HCT116 (cell line): Measurements from ENCODE around the gene ASIP. TPM values are rescaled to one million over a fixed set of nuclear protein-coding genes. Genes with fewer than 3 reads are reported as not detected.
A peak's percentile ranks its signal among the peaks of the same experiment; 100 is the strongest.

ENCODE experiments used
- ATAC-seq: fragments of 200-7000 bp; cut with Tn5 transposase; 2 replicates; pipeline ENCODE4 v1.9.1; 2020; ENCODE audit warnings: mild to moderate bottlenecking, moderate library complexity
- BruUV-seq: library from RNA; stranded (reverse); fragments of 400-500 nt; replicated peaks from 2 replicates; lab custom pipeline; 2021; lab: Mats Ljungman, UMichigan
- CTCF ChIA-PET: fragments of 300-600 bp; sonication (Branson Sonifier 250); formaldehyde crosslinking; loops from one replicate; lab custom pipeline; 2021; ENCODE audit warnings: antibody characterized with exemption; lab: Charles Lee
- POLR2A ChIA-PET: fragments of 300-600, 350-600 bp; sonication (Branson Sonifier 250); formaldehyde crosslinking; loops from one replicate; lab custom pipeline; 2021; ENCODE audit warnings: antibody characterized with exemption; lab: Charles Lee
- RAD21 ChIA-PET, 2 experiments: fragments of 300-600 bp; sonication (Branson Sonifier 250); formaldehyde crosslinking; loops; one replicate each; lab custom pipeline; 2023; ENCODE audit warnings: low total read pairs in 2 of 2; ENCODE audit not compliant: uncharacterized antibody in 2 of 2, unreplicated experiment in 2 of 2, low non-redundant PET in 1 of 2; lab: Charles Lee
- DNase-seq: peaks from one replicate; pipeline ENCODE4 v3.0.0-alpha.2; 2010; ENCODE audit warnings: low read depth, low spot score
- H2AFZ ChIP-seq: fragments of 200-600 bp; shearing (Covaris generic), sonication (generic); 2 replicates; pipeline ENCODE4 v1.6.1; 2017; ENCODE audit warnings: low read depth, mixed run types, mixed read lengths, antibody characterized with exemption, low read length; ENCODE audit not compliant: poor library complexity, severe bottlenecking
- H3K27ac ChIP-seq: 2 replicates; pipeline ENCODE4 v1.5.1; 2012; ENCODE audit warnings: low read depth, low read length
- H3K27me3 ChIP-seq: fragments of 200-600 bp; sonication (generic); 2 replicates; pipeline ENCODE4 v1.6.1; 2016; ENCODE audit warnings: mixed run types, low read length, mixed read lengths; ENCODE audit not compliant: insufficient read depth
- H3K36me3 ChIP-seq, 2 experiments: fragments of 200-500 bp in 1 of 2; fragments of 200-600 bp in 1 of 2; sonication (Bioruptor generic) in 1 of 2; sonication (generic) in 1 of 2; 2 replicates each; pipeline versions ENCODE4 v1.5.1 to v1.6.1; 2014 to 2016; ENCODE audit warnings: low read length in 2 of 2, inconsistent platforms in 1 of 2, mixed read lengths in 1 of 2, mixed run types in 1 of 2; ENCODE audit not compliant: insufficient read depth in 2 of 2, control insufficient read depth in 1 of 2
- H3K4me1 ChIP-seq, 2 experiments: fragments of 200-600 bp in 1 of 2; sonication (generic) in 1 of 2; 2 replicates each; pipeline versions ENCODE4 v1.5.1 to v1.6.1; 2012 to 2017; ENCODE audit warnings: low read length in 2 of 2, inconsistent platforms in 1 of 2, mild to moderate bottlenecking in 1 of 2, mixed read lengths in 1 of 2, mixed run types in 1 of 2, moderate library complexity in 1 of 2; ENCODE audit not compliant: insufficient read depth in 2 of 2, control insufficient read depth in 1 of 2
- H3K4me2 ChIP-seq: fragments of 200-600 bp; sonication (generic); 2 replicates; pipeline ENCODE4 v1.6.1; 2017; ENCODE audit warnings: mixed run types, low read length, mixed read lengths
- H3K4me3 ChIP-seq, 2 experiments: fragments of 200-600 bp in 1 of 2; sonication (generic) in 1 of 2; replicated peaks in 1 of 2; 2 replicates each; pipeline ENCODE4 v1.5.1; 2011 to 2016; ENCODE audit warnings: low read length in 2 of 2, control low read depth in 1 of 2, low read depth in 1 of 2, mild to moderate bottlenecking in 1 of 2, mixed read lengths in 1 of 2, mixed run types in 1 of 2
- H3K79me2 ChIP-seq: fragments of 200-600 bp; sonication (generic); 2 replicates; pipeline ENCODE4 v1.6.1; 2017; ENCODE audit warnings: mild to moderate bottlenecking, mixed run types, low read length, moderate library complexity, mixed read lengths; ENCODE audit not compliant: insufficient read depth
- H3K9ac ChIP-seq: fragments of 200-600 bp; sonication (generic); 2 replicates; pipeline ENCODE4 v1.6.1; 2016; ENCODE audit warnings: low read length, mixed read lengths
- H3K9me2 ChIP-seq: fragments of 200-600 bp; sonication (generic), shearing (Covaris generic); 2 replicates; pipeline ENCODE4 v1.6.1; 2017; ENCODE audit warnings: mixed run types, mild to moderate bottlenecking, moderate library complexity; ENCODE audit not compliant: insufficient read depth
- H3K9me3 ChIP-seq, 2 experiments: fragments of 200-500 bp in 1 of 2; fragments of 200-600 bp in 1 of 2; sonication (Bioruptor generic) in 1 of 2; sonication (generic) in 1 of 2; 2 replicates each; pipeline ENCODE4 v1.6.1; 2014 to 2017; ENCODE audit warnings: low read length in 2 of 2, mixed read lengths in 2 of 2, inconsistent platforms in 1 of 2, low read depth in 1 of 2, mild to moderate bottlenecking in 1 of 2, mixed run types in 1 of 2, moderate library complexity in 1 of 2; ENCODE audit not compliant: control insufficient read depth in 1 of 2, insufficient read depth in 1 of 2
- H4K20me1 ChIP-seq: fragments of 200-600 bp; sonication (generic), shearing (Covaris generic); 2 replicates; pipeline ENCODE4 v1.6.1; 2017; ENCODE audit warnings: mixed run types, mild to moderate bottlenecking, moderate library complexity; ENCODE audit not compliant: insufficient read depth
- CBX3 ChIP-seq: IDR thresholded peaks from 2 replicates; pipeline ENCODE4 v1.6.1; 2012; ENCODE audit warnings: low read depth
- CTCF ChIP-seq, 3 experiments: fragments of 200-600 bp in 1 of 3; sonication (generic) in 1 of 3; IDR thresholded peaks in 2 of 3; conservative IDR thresholded peaks in 1 of 3; 2 replicates each; pipeline ENCODE4 v1.5.1; 2012 to 2017; ENCODE audit warnings: low read depth in 2 of 3, low read length in 2 of 3, antibody characterized with exemption in 1 of 3, borderline replicate concordance in 1 of 3, control low read depth in 1 of 3, mild to moderate bottlenecking in 1 of 3, mixed read lengths in 1 of 3, mixed run types in 1 of 3, moderate library complexity in 1 of 3; ENCODE audit not compliant: insufficient read depth in 1 of 3
- EGR1 ChIP-seq: IDR thresholded peaks from 2 replicates; pipeline ENCODE4 v1.6.1; 2012; ENCODE audit warnings: low read depth
- EZH2 ChIP-seq: fragments of 200-600 bp; sonication (generic); IDR thresholded peaks from 2 replicates; pipeline ENCODE4 v1.6.1; 2017; ENCODE audit warnings: antibody characterized with exemption, mixed run types
- EZH2phosphoT487 ChIP-seq: fragments of 200-600 bp; IDR thresholded peaks from 2 replicates; pipeline ENCODE4 v1.6.1; 2018; ENCODE audit warnings: antibody characterized with exemption, borderline replicate concordance
- FOSL1 ChIP-seq: IDR thresholded peaks from 2 replicates; pipeline ENCODE4 v1.6.1; 2012; ENCODE audit warnings: low read depth
- MAX ChIP-seq: IDR thresholded peaks from 2 replicates; pipeline ENCODE4 v1.6.1; 2012
- POLR2A ChIP-seq: IDR thresholded peaks from 2 replicates; pipeline ENCODE4 v1.7.0; 2011; ENCODE audit warnings: borderline replicate concordance; ENCODE audit not compliant: insufficient read depth, insufficient read length; ENCODE audit errors: extremely low read depth
- POLR2AphosphoS5 ChIP-seq: IDR thresholded peaks from 2 replicates; pipeline ENCODE4 v1.6.1; 2011; ENCODE audit warnings: mild to moderate bottlenecking, low read depth, low read length, moderate library complexity
- REST ChIP-seq: IDR thresholded peaks from 2 replicates; pipeline ENCODE4 v1.6.1; 2012; ENCODE audit warnings: low read depth
- SIN3A ChIP-seq: IDR thresholded peaks from 2 replicates; pipeline ENCODE4 v1.6.1; 2012; ENCODE audit warnings: low read depth
- SRF ChIP-seq: IDR thresholded peaks from 2 replicates; pipeline ENCODE4 v1.6.1; 2012; ENCODE audit warnings: low read depth
- TCF7L2 ChIP-seq: IDR thresholded peaks from 2 replicates; pipeline ENCODE4 v1.7.0; 2011; ENCODE audit warnings: borderline replicate concordance, inconsistent platforms; ENCODE audit not compliant: insufficient read depth, insufficient read length; ENCODE audit errors: extremely low read depth
- ZBTB33 ChIP-seq: IDR thresholded peaks from 2 replicates; pipeline ENCODE4 v1.6.1; 2011; ENCODE audit warnings: mild to moderate bottlenecking, low read length, moderate library complexity; ENCODE audit not compliant: insufficient replicate concordance; ENCODE audit errors: extremely low read depth
- ZFX ChIP-seq: fragments of 450-650 bp; IDR thresholded peaks from 2 replicates; pipeline ENCODE4 v1.6.1; 2017
- ZNF274 ChIP-seq: fragments of 200-500 bp; sonication (Bioruptor generic); IDR thresholded peaks from 2 replicates; pipeline ENCODE4 v1.6.1; 2014; ENCODE audit warnings: mild to moderate bottlenecking, low read depth, low read length, inconsistent platforms
- intact Hi-C: fragments of 100-400 bp; cut with micrococcal nuclease; formaldehyde crosslinking; loops from 2 replicates; pipeline ENCODE4 v1.10.0; 2022
- total RNA-seq: library from RNA; stranded (reverse); gene quantifications from one replicate; pipeline ENCODE4 v1.2.1, GENCODE V29; 2021; ENCODE audit not compliant: unreplicated experiment

The ASIP gene
- total RNA-seq, 1 experiment from 2014 or later: not detected

GRCh38 chr20:34215711-34216381 is 25.4 kb upstream of the ASIP start:
- Histone ChIP-seq H2AFZ (peak overlapping the region; percentile 81), H3K9ac (peak overlapping the region; percentile 49), H3K4me2 (peak overlapping the region; percentile 66), H3K79me2 (no peaks in the 10 kb centered on the region), H3K9me2 (no peaks in the 10 kb centered on the region), H4K20me1 (no peaks in the 10 kb centered on the region), H3K9me3 (no peaks in the 10 kb centered on the region), H3K36me3 (no peaks in the 10 kb centered on the region), H3K27ac (peak overlapping the region; percentile 48), H3K4me1 (peaks cover 7 to 18% of the 10 kb centered on the region in 2 experiments), H3K4me3 (peak overlapping the region; percentile 19 to 39), H3K27me3 (no peaks in the 10 kb centered on the region)
- no TSS peak for BruUV-seq
- ChIA-PET POLR2A (interaction anchor here (0.6 kb wide), 1 partner anchor 396 kb away, joined by 3 read pairs; no protein-coding TSS in a partner anchor), CTCF (interaction anchor here (1.2 kb wide), 1 partner anchor 25 kb away, joined by 3 read pairs; no protein-coding TSS in a partner anchor), RAD21 (no interaction called here)
- ATAC-seq (peak; percentile 97), DNase-seq (peak; percentile 64)
- TF ChIP-seq EZH2phosphoT487 (no peak), SIN3A (no peak), CBX3 (peak; percentile 83), TCF7L2 (peak; percentile 57), ZBTB33 (no peak), ZNF274 (no peak), EGR1 (no peak), SRF (no peak), MAX (peak; percentile 79), POLR2A (peak; percentile 32), EZH2 (no peak), FOSL1 (peak; percentile 38), ZFX (peak; percentile 27; the same call in 1 of the 2 replicates), CTCF (IDR thresholded peaks at IDR 0.05 in 2 of 3, conservative IDR thresholded peaks at IDR 0.05 in 1 of 3; ENCODE audit: borderline replicate concordance in 1 of 3, insufficient read depth in 1 of 3, low read depth in 2 of 3, low read length in 2 of 3) (no peak), REST (no peak), POLR2AphosphoS5 (peak; percentile 56)
- intact Hi-C loops: no loop called here
